Ishikawa (cell line): ENCODE measurements around the gene PLAAT2.

Source experiments
- EGR1 ChIP-seq: IDR thresholded peaks from 2 replicates; pipeline ENCODE4 v1.6.1; 2012
- EP300 ChIP-seq: IDR thresholded peaks from 2 replicates; pipeline ENCODE4 v1.6.1; 2012; ENCODE audit warnings: borderline replicate concordance
- NFIC ChIP-seq: IDR thresholded peaks from 2 replicates; pipeline ENCODE4 v1.6.1; 2012
- RAD21 ChIP-seq: IDR thresholded peaks from 2 replicates; pipeline ENCODE4 v1.6.1; 2012; ENCODE audit warnings: low read depth
- TAF1 ChIP-seq: IDR thresholded peaks from 2 replicates; pipeline ENCODE4 v1.6.1; 2012; ENCODE audit warnings: low read depth, mild to moderate bottlenecking
- TEAD4 ChIP-seq: IDR thresholded peaks from 2 replicates; pipeline ENCODE4 v1.6.1; 2012
- YY1 ChIP-seq: IDR thresholded peaks from 2 replicates; pipeline ENCODE4 v1.6.1; 2012; ENCODE audit warnings: low read depth
- ZBTB7A ChIP-seq: IDR thresholded peaks from 2 replicates; pipeline ENCODE4 v1.6.1; 2012; ENCODE audit warnings: low read depth
- TF ChIP-seq, protein P1 (sequence below): IDR thresholded peaks from 2 replicates; pipeline ENCODE4 v1.6.1; 2012; ENCODE audit warnings: low read depth, mild to moderate bottlenecking
- TF ChIP-seq, protein P2 (sequence below): IDR thresholded peaks from 2 replicates; pipeline ENCODE4 v1.6.1; 2012

DNA sequence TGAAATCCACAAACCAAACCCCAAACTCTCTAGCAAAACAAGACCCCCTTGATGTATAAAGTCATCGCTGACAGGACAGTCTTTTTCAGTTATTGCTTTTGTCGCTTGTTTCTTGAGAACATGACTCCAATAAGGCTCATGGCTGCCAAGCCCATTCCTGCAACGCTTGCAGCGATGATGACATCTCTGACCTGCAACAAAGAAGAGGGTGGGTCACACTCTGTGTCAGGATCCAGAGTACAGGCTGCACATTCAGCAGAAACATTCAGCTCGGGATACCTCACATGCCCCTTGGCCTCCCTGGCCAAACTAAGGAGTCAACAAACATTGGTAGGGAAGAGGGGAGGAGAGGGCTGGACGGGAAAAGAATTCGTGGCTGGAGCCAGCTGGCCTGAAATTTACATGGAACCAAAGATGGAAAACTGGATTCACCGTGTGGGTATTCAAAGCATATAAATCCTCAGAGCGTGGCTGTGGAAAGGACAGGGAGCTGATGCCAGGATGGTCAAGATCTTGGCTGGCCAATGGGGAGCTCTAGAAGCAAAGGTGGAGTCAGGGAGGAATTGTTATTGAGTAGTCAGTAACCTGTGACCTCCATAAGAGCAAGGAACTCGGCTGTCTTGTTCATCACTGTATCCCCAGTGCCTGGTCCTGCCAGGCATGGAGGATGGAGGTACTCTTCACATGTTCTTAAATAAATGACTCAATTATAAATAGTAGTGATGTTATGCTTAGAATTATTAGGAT lies 11.8 kb upstream of the PLAAT2 start:
- TF ChIP-seq YY1, result no peak
- no peak for TF ChIP-seq ZBTB7A
- TF ChIP-seq EGR1, result no peak
- no peak for TF ChIP-seq EP300
- TF ChIP-seq RAD21, result no peak
- TF ChIP-seq, protein P1, sequence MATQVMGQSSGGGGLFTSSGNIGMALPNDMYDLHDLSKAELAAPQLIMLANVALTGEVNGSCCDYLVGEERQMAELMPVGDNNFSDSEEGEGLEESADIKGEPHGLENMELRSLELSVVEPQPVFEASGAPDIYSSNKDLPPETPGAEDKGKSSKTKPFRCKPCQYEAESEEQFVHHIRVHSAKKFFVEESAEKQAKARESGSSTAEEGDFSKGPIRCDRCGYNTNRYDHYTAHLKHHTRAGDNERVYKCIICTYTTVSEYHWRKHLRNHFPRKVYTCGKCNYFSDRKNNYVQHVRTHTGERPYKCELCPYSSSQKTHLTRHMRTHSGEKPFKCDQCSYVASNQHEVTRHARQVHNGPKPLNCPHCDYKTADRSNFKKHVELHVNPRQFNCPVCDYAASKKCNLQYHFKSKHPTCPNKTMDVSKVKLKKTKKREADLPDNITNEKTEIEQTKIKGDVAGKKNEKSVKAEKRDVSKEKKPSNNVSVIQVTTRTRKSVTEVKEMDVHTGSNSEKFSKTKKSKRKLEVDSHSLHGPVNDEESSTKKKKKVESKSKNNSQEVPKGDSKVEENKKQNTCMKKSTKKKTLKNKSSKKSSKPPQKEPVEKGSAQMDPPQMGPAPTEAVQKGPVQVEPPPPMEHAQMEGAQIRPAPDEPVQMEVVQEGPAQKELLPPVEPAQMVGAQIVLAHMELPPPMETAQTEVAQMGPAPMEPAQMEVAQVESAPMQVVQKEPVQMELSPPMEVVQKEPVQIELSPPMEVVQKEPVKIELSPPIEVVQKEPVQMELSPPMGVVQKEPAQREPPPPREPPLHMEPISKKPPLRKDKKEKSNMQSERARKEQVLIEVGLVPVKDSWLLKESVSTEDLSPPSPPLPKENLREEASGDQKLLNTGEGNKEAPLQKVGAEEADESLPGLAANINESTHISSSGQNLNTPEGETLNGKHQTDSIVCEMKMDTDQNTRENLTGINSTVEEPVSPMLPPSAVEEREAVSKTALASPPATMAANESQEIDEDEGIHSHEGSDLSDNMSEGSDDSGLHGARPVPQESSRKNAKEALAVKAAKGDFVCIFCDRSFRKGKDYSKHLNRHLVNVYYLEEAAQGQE, result no peak
- no peak for TF ChIP-seq TEAD4
- TF ChIP-seq, protein P2, sequence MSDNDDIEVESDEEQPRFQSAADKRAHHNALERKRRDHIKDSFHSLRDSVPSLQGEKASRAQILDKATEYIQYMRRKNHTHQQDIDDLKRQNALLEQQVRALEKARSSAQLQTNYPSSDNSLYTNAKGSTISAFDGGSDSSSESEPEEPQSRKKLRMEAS, result no peak
- TF ChIP-seq TAF1, result no peak
- no peak for TF ChIP-seq NFIC
